Caco-2 (cell line): Measurements from ENCODE around the gene INPP5E. TPM values are rescaled to one million over a fixed set of nuclear protein-coding genes. Genes with fewer than 3 reads are reported as not detected.

Experiments
- BruUV-seq: library from RNA; stranded (reverse); fragments of 400-500 nt; replicated peaks from 2 replicates; lab custom pipeline; 2021; lab: Mats Ljungman, UMichigan
- CTCF ChIA-PET: fragments of 300-600 bp; sonication (Branson Sonifier 250); formaldehyde crosslinking; loops from one replicate; lab custom pipeline; 2022; ENCODE audit warnings: antibody characterized with exemption; lab: Charles Lee
- POLR2A ChIA-PET: fragments of 300-600 bp; sonication (Branson Sonifier 250); formaldehyde crosslinking; loops from one replicate; lab custom pipeline; 2022; ENCODE audit warnings: antibody characterized with exemption; lab: Charles Lee
- DNase-seq, 2 experiments: peaks; one replicate each; pipeline versions ENCODE4 v3.0.0 to v3.0.0-alpha.2; 2020 to 2022
- H3K27me3 ChIP-seq: replicated peaks from 2 replicates; pipeline ENCODE4 v1.6.0; 2011; ENCODE audit warnings: low read length; ENCODE audit not compliant: control insufficient read depth, insufficient read depth
- H3K36me3 ChIP-seq: 2 replicates; pipeline ENCODE4 v1.5.1; 2011; ENCODE audit warnings: low read length; ENCODE audit not compliant: control insufficient read depth, insufficient read depth
- H3K4me1 ChIP-seq: fragments of 250-450 bp; sonication (Bioruptor Pico); 2 replicates; pipeline ENCODE4 v1.5.1; 2020; ENCODE audit warnings: mild to moderate bottlenecking
- H3K4me3 ChIP-seq: 2 replicates; pipeline ENCODE4 v1.5.1; 2011; ENCODE audit warnings: low read depth, mild to moderate bottlenecking, control low read depth, low read length
- H3K9me3 ChIP-seq: fragments of 250-450 bp; sonication (Bioruptor Pico); 2 replicates; pipeline ENCODE4 v1.5.1; 2020; ENCODE audit warnings: mild to moderate bottlenecking, moderate library complexity
- H3K27ac Mint-ChIP-seq: one replicate; pipeline ENCODE4 v1.8.0; 2022; ENCODE audit warnings: mixed read lengths; ENCODE audit not compliant: unreplicated experiment
- H3K27me3 Mint-ChIP-seq: one replicate; pipeline ENCODE4 v1.8.0; 2022; ENCODE audit warnings: mixed read lengths; ENCODE audit not compliant: insufficient read depth, unreplicated experiment
- H3K36me3 Mint-ChIP-seq: one replicate; pipeline ENCODE4 v1.8.0; 2022; ENCODE audit warnings: mild to moderate bottlenecking, mixed read lengths; ENCODE audit not compliant: insufficient read depth, unreplicated experiment
- H3K4me1 Mint-ChIP-seq: one replicate; pipeline ENCODE4 v1.8.0; 2022; ENCODE audit warnings: low read depth, mixed read lengths; ENCODE audit not compliant: unreplicated experiment
- H3K4me3 Mint-ChIP-seq: one replicate; pipeline ENCODE4 v1.8.0; 2022; ENCODE audit warnings: mild to moderate bottlenecking, moderate library complexity, mixed read lengths; ENCODE audit not compliant: unreplicated experiment
- H3K9me3 Mint-ChIP-seq: one replicate; pipeline ENCODE4 v1.8.0; 2022; ENCODE audit warnings: mixed read lengths; ENCODE audit not compliant: unreplicated experiment
- CTCF ChIP-seq, 2 experiments: fragments of 200-600 bp in 1 of 2; IDR thresholded peaks; 1 replicate in 1 of 2; 2 replicates in 1 of 2; pipeline versions ENCODE4 v1.5.1 to v1.8.0; 2011 to 2022; ENCODE audit warnings: antibody characterized with exemption in 1 of 2, control low read depth in 1 of 2, inconsistent platforms in 1 of 2, low read depth in 1 of 2, low read length in 1 of 2, mild to moderate bottlenecking in 1 of 2, moderate library complexity in 1 of 2; ENCODE audit not compliant: insufficient read depth in 1 of 2, severe bottlenecking in 1 of 2, unreplicated experiment in 1 of 2
- intact Hi-C: fragments of 100-400 bp; cut with micrococcal nuclease; formaldehyde crosslinking; loops from one replicate; pipeline ENCODE4 v1.10.0; 2022; ENCODE audit not compliant: unreplicated experiment
- total RNA-seq: library from RNA; stranded (reverse); gene quantifications from 2 replicates; pipeline ENCODE4 v1.2.3, GENCODE V29; 2022

Gene INPP5E
- total RNA-seq, 1 experiment from 2014 or later = 18.6 TPM

DNA sequence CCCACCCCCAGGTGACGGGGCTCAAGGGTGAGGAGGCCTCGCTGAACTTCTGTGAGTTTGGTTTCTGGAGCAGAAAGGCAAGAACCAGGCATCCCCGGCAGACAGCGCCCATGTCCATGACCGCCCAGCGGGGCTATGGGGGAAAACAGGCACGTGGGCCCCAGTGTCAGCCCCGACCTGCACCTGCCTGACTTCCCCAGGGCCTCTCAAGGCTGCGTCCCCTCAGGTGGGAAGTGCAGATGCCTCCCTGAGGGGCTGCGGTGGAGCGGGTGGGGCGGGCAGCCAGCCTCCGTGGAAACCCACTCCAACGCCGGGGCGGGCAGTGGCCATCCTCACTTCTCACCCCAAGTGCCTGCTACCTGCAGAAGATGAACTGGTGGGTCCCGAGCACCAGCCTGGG lies 59.3 kb downstream of the INPP5E start:
- Mint-ChIP-seq H3K4me3 (no peak overlapping the region), H3K36me3 (peaks cover 38% of the 10 kb centered on the region), H3K4me1 (no peaks in the 10 kb centered on the region), H3K27ac (no peak overlapping the region), H3K27me3 (no peaks in the 10 kb centered on the region), H3K9me3 (no peaks in the 10 kb centered on the region)
- BruUV-seq = no TSS peak
- ChIA-PET POLR2A (no interaction called here), CTCF (no interaction called here)
- Histone ChIP-seq H3K4me1 (no peaks in the 10 kb centered on the region), H3K9me3 (no peaks in the 10 kb centered on the region), H3K27me3 (no peaks in the 10 kb centered on the region), H3K36me3 (peaks cover 1% of the 10 kb centered on the region; the same call in 1 of the 2 replicates), H3K4me3 (no peak overlapping the region)
- TF ChIP-seq CTCF (IDR thresholded peaks at IDR 0.05; ENCODE audit: insufficient read depth in 1 of 2, low read depth in 1 of 2, low read length in 1 of 2, severe bottlenecking in 1 of 2, unreplicated experiment in 1 of 2) = no peak
- intact Hi-C loops = no loop called here
- DNase-seq = no peak

GRCh38 chr9:136379891-136380290 lies 59.8 kb downstream of the INPP5E start:
- POLR2A ChIA-PET = no interaction called here
- TF ChIP-seq CTCF (IDR thresholded peaks at IDR 0.05; ENCODE audit: insufficient read depth in 1 of 2, low read depth in 1 of 2, low read length in 1 of 2, severe bottlenecking in 1 of 2, unreplicated experiment in 1 of 2) = no peak
- intact Hi-C loops = no loop called here

DNA sequence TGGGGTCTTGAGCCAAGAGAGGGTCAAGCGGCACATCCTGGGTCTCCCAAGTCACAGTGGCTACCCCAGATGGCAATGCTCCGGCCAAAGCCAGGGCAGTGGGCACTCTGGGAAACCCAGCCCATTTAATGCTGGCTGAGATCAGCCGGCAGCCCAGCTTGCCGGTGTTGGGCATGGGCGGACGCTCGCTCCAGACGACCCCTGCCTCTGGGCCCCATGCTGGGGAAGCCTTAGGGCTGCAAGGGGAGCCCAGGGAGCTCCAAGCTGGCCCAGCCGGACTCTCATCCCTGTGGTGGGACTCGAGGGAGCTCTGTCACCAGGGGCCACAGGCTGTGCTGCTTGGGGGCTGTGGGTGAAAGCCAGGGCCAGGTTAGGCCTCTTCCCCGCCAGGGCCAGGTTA lies 60.2 kb downstream of the INPP5E start:
- Mint-ChIP-seq H3K36me3 (peaks cover 30% of the 10 kb centered on the region), H3K4me3 (no peak overlapping the region), H3K4me1 (no peaks in the 10 kb centered on the region), H3K27me3 (no peaks in the 10 kb centered on the region), H3K27ac (no peak overlapping the region), H3K9me3 (no peaks in the 10 kb centered on the region)
- no peak for DNase-seq
- intact Hi-C loops = no loop called here
- no peaks in the 10 kb centered on the region for H3K9me3 ChIP-seq
- ChIA-PET CTCF (interaction anchor here (0.6 kb wide), 1 partner anchor 21 kb away, joined by 4 read pairs; no protein-coding TSS in a partner anchor), POLR2A (no interaction called here)
- H3K36me3 ChIP-seq = peaks cover 1% of the 10 kb centered on the region; the same call in 1 of the 2 replicates
- H3K4me1 ChIP-seq = no peaks in the 10 kb centered on the region
- BruUV-seq = no TSS peak
- no peaks in the 10 kb centered on the region for H3K27me3 ChIP-seq
- no peak overlapping the region for H3K4me3 ChIP-seq
- TF ChIP-seq CTCF (IDR thresholded peaks at IDR 0.05; ENCODE audit: insufficient read depth in 1 of 2, low read depth in 1 of 2, low read length in 1 of 2, severe bottlenecking in 1 of 2, unreplicated experiment in 1 of 2) = no peak

More at GRCh38 chr9:136379891-136380290, 59.8 kb downstream of the INPP5E start:
- Histone ChIP-seq H3K4me1 (no peaks in the 10 kb centered on the region), H3K4me3 (no peak overlapping the region), H3K9me3 (no peaks in the 10 kb centered on the region), H3K36me3 (peaks cover 1% of the 10 kb centered on the region; the same call in 1 of the 2 replicates), H3K27me3 (no peaks in the 10 kb centered on the region)
- H3K9me3 Mint-ChIP-seq = no peaks in the 10 kb centered on the region
- H3K36me3 Mint-ChIP-seq = peaks cover 35% of the 10 kb centered on the region
- H3K4me1 Mint-ChIP-seq = no peaks in the 10 kb centered on the region
- H3K27me3 Mint-ChIP-seq = no peaks in the 10 kb centered on the region
- no peak overlapping the region for H3K27ac Mint-ChIP-seq
- BruUV-seq = no TSS peak
- no peak for DNase-seq
- CTCF ChIA-PET = interaction anchor here (0.6 kb wide), 1 partner anchor 21 kb away, joined by 4 read pairs; no protein-coding TSS in a partner anchor
- H3K4me3 Mint-ChIP-seq = no peak overlapping the region
